Activated naive CD4-positive, alpha-beta T cell treated with anti-CD3 and anti-CD28 coated beads, Interleukin-2, amount 50 U/mL, for 16 hours (primary cell): ENCODE measurements around the gene AIG1.
A peak's percentile ranks its signal among the peaks of the same experiment; 100 is the strongest.

Experiments
- DNase-seq: peaks from one replicate; pipeline ENCODE4 v3.0.0-alpha.2; 2020

Gene AIG1

DNA sequence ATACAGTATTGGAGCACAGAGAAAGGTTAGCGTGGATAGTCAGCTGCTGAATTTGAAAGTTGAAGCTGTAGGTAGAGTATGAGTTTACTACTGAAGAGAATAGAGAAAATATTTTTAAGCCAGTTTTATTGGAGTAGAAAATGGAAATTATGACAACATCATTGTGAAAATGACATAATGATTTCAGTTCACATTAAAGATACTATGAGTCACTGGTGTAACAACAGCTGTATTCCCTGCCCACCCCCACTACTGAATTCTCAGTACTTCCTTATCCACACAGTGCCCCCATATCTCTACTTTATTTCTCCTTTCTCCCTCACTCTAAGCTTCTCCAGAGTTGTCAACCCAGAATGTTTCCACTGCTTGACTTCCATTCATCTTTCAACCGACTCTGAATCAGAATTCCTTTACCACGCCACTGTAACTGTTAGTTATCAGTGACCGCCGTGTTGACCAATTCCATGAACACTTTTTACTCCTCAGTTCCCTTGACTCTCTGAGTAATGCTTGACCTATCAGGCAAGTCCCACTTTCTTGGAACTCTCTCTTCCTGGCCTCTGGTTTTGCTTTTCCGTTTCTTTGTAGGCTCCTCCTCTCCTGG is 139.6 kb downstream of the AIG1 start:
- no peak for DNase-seq

DNA sequence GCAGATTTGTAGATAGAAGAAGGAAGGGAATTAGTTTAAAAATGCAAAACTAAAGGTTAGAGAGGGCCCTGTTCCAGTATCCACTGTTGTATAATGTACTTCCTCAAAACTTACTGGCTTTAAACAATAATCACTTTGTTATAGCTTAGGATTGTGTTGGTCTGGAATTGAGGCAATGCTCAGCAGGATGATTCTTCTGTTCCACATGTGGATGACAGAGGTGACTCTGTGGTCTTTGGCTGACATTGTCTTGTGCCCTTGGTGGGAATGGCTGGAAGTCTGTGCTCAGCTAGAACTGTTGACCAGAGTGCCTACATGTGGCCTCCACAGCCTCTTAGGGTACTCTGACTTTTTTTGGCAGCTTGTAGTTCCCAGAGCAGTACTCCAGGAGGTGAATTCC is 143.4 kb downstream of the AIG1 start:
- DNase-seq = no peak

DNA sequence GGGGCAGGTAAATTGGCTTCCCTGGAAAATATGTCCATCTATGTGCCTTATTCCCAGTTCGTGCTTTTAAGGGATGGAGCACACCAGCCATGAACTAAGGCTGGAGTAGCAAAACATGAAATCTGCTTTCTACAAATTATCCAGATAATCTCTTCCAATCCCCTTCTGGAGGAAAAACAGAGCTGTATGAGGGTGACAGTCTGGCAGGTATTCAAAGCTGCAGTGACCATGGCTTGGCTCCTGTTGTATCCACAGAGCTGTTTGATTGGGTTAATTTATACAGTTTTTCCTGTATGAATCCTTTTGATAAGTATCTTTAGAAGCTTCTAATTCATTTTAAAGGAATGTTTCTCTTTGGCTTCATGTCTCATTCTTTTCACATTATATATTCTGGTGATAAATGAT is 144.4 kb downstream of the AIG1 start:
- DNase-seq = no peak

DNA sequence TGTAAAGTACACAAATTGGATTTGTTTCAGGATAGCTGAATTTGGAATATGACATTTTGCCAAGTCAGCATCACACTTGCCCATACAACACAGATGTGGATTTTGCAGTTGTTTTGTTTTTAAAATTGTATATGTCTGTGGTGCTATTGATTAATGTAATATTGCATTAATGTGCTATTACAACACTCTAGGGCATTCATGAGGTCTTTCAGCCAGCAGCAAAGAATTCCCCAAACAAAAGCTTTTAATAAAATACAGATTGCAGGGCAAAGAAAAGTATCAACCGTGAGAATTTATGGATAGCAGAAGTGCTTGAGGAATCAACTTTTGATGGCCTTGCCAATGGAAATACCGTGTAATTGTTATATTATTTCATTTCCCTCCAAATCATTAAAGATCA is 144.9 kb downstream of the AIG1 start:
- no peak for DNase-seq

DNA sequence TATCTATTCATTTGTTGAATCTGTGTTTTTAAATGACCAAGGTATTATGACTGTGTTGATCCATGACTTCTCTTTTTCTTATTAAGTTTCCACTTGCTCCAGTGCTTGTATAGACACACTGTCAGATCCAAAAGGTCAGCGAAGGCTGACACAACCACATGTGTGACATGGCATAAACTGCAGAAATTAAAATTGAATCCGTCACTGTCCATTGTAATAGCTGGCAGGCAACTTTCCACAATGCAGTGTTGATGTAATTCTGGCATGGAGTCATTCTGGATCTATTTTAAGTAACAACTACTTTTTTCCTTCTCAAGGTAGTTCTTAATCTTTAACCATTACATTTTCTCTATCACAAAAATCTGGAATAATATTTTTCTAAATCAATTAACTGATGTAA is 145.3 kb downstream of the AIG1 start:
- DNase-seq = no peak

DNA sequence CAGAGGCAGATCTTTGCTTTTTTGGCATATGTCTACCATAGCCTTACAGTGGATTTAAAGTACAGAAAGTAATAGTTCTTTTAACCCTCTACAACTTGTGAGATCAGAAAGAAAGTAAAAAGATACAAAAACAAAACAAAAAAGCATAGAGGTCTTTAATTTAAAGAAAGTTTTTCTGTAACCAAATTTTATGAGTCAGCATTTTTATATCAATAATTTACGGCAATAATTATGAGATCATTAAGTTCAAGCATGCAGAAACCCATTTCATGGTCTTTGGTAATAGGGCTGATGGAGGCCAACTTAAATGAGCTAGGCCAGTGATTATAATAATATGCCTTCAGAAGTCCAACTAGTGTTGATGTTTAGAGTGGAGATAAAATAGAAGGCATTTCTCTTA is 145.9 kb downstream of the AIG1 start:
- no peak for DNase-seq

DNA sequence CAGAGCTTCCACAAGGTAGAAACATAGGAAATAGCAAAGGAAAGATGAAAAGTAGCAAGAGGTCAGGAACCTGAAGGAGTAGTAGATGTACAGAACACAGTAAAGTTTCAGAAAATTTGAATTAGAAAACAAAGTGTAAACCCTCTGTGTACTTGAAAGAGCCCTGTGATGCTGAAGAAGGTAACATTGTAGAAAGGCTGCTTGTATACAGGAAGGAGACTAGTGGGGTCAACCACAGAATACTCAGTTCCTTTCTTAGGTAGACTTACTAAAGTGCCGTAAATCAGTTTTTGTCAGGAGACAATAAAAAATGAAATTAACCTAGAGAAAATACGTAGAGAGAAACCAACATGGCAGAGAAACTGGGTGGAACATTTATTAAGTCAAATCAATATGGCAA is 149.7 kb downstream of the AIG1 start:
- DNase-seq = no peak

DNA sequence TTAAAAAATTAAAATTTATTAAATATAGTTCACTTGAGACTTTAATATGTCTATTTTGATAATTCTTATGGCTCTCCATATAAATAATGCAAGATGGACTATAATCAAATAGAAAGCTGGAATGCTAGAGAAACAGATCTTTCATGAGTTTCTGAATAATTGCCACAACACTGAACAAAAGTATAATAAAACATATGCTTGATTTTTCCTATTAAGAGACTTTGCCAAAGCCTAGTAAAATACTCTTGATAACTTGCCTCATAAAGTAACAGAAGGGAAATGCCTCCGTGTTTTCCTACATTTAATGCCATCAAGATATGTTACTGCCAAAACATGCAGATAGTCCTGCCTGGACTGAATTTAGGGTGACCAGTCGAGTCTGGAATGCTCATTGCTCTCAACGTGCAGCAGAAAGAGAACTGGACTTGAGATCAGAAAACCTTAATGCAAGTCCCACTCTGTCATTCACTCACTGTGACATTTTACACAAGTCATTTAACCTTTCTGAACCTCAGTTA is 153.2 kb downstream of the AIG1 start:
- no peak for DNase-seq

DNA sequence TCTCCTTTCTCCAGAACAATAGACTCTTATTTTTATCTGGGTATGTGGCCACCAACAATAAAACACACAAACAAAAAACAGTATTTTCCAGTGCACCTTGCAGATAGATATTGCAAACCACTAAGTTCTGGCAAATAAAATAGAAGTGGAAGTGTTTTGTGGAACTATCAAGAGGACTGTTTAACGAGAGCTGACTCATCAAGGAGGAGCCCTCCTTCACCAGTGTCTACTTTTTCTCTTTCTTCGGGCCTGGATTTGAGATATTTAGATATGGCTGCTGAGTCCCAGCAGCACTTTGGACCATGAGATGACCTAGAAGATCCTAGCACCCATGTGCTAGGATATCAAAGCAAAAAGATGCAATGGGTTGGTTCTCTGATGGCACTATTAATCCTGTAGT is 154.7 kb downstream of the AIG1 start:
- DNase-seq = no peak

DNA sequence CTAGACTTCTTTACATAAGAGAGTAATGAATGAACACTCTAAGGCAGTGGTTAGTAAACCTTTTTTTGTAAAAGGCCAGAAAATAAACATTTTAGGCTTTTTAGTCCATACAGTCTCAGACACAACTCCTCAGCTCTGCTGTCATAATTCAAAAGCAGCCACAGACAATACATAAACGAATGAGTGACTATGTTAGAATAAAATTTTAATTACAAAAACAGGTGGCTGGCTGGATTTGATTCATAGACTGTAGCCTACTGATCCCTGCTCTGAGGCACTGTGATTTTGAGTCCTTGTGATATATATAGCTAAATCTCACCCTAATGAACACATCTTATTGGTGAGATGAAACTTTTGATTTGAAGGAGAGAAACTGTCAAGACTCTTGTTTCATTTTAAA is 155.1 kb downstream of the AIG1 start:
- DNase-seq = no peak

DNA sequence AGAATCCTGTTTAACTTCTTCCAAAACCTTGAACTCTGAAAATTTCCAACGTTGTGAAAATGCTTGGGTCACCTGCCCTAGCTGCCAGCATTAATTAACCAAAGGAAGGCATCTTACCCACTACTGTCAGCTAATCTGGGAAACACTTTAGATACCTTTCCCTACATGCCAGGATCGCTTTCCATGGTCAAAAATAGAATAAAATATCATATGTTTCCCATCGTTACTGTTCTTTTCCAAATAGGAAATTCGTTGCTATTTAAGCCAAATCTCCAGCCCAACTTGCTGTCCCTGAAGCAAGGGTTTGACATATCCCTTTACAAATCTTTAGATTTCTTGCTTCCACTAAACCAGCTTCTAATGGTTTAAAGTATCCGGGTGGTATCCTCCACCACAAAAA is 157.5 kb downstream of the AIG1 start:
- DNase-seq = no peak

DNA sequence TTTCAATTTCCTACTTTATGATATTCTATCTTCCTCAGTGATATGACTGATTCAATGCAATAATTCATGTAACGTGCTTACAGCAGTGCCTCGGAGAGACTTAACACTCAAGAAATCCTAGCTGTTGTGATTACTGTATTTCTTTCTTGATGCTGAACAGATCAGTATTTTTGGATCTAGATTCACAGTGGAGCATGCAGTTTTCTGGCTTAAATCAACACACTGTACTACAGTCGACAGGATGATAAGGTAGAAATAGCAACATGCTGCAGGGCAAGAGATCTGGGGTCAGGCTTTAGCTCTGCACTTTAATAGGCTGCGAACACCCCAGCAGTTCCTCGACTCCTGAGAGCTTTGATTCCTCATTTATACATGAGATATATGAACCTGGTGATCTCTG is 161.0 kb downstream of the AIG1 start:
- no peak for DNase-seq

DNA sequence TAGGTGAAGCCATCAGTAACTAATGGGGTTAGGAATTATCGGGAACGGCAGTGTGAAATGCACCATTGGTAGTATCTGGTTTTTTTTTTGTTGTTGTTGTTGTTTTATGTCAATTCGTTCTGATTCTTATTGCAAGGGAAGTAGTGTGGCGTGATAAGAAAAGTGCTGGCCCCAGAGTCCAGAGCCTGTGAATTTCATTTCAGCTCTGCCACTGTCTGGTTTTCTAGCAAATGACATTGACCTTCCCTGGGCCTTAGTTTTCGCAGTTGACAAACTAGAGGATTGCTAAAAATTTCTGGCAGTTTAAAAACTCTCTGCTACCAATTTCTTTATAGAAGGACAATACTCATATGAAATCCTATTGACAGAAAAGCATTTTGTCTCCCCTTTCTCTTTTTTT is 161.6 kb downstream of the AIG1 start:
- DNase-seq = no peak

DNA sequence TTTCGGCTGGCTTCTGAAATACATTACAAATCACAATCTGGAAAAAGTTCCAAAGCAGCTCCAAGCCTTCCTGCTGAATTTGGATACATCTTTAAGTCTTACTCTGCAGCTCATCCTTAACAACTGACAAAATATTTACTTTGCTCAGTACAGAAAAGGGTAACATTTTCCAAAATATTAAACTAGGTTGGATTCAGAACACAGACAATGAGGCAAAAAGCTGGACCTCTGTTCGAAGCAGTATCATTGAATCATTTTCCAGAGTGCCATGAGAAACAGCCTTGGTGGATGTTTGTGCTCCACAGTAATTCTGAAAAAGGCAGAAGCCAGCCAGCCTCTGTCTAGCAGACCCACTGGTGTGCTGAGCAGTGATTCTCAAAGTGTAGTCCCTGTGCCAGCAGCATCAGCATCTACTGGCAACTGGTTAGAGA is 162.1 kb downstream of the AIG1 start:
- no peak for DNase-seq

DNA sequence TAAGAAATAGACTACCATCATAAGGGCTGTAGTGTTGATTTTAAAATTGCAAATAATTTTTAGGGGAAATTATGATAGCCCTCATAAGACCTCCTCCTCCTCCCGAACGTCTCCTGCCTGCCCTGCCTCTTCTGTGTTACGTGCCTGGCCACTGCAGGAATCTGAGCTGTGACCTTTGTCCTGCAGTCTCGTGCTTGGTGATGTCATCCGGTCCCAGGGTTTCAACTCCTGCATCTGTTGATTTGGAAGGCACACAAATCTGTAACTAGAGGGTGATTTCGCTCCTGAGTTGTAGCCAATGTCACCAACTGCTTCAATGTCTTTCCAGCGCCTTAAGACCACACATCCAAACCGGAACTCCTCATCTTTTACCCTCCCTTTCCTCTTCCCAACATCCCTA is 163.2 kb downstream of the AIG1 start:
- no peak for DNase-seq

DNA sequence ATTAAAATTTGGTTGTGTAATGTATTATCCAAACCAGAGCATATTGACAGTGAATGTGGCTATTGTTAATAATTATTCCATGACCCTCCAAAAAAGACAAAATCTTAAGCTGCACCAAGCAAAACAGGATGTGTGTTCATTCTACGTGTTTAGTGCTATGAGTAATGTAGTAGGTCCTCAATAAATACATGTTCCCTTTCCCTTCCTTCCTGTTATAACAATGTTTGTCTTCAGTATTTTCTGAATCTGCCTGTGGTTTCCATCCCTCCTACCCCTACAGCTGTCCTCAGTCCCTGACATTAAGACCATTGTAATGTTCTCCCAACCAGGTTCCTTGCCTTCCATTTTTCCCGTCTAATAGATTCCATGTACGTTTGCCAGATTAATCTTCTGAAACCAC is 163.8 kb downstream of the AIG1 start:
- no peak for DNase-seq

DNA sequence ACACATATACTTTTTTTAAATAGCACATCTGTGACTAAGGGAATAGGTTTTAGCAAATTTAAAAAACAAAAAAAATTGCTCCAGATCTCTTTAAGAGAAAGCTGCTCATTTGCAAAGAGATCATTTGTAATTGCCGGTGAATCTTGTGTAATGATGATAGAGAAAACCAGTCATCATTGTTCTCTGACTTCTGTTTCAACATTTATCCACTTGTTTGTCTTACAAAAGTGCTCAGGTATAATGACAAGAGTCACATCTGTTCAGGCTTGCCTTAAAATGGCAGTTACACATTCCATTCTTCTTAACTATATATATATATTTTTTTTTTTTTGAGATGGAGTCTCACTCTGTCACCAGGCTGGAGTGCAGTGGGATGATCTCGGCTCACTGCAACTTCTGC is 165.2 kb downstream of the AIG1 start:
- DNase-seq = no peak

DNA sequence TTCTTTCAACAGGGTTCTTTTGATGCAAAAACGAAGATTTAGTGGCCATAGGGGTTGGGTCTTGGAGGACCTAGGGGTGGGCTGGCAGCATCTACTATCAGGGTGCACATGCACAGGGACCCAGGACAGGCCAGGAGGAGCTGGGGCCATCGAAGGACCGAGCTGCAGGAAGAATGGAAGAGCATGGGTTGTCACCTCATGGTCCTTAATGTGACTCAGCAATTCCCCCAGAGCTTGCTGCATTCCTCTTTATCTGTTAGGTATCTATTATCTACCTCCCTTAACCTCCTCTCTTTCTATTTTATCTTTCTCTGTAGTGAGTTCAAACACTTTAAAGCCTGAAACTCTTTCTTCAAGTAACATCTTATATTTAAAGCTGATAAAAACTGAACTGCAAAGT is 167.0 kb downstream of the AIG1 start:
- DNase-seq = no peak

DNA sequence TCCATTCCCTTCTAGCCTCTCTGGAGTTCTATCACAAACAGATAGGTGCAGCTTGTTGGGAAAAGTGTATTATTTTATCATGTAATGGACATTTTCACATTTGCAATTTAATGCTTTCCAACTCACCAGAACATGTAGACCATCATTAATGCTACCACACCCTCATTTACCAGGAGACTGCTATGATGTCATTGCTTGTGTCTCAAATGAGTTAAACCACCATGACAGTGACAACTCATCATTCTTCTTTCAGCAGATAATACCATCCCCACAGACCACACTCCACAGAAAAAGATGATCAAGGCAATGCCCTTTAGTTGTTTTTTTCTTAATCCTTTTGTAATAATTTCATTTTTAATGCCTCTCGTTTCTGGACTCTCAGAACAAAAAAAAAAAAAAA is 168.7 kb downstream of the AIG1 start:
- no peak for DNase-seq

DNA sequence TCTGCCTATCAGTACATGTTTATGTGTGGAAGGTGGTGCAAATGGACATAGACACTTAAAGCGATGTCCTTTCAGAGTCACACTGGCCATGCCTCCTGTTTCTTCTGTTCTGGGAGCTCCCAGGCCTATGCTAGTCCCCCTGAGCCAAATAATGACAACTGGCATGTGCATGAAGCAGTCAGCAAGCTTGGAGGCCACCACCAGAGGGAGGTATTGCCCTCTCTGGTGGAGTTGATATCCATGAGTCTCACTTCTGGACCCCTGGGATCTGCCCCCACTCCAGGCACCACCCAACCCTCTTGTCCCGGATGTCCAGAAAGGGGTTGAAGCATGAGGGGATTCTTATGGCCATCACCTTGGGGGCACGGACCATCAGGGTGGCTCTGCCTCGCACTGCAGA is 172.2 kb downstream of the AIG1 start:
- peak; percentile 12 for DNase-seq

DNA sequence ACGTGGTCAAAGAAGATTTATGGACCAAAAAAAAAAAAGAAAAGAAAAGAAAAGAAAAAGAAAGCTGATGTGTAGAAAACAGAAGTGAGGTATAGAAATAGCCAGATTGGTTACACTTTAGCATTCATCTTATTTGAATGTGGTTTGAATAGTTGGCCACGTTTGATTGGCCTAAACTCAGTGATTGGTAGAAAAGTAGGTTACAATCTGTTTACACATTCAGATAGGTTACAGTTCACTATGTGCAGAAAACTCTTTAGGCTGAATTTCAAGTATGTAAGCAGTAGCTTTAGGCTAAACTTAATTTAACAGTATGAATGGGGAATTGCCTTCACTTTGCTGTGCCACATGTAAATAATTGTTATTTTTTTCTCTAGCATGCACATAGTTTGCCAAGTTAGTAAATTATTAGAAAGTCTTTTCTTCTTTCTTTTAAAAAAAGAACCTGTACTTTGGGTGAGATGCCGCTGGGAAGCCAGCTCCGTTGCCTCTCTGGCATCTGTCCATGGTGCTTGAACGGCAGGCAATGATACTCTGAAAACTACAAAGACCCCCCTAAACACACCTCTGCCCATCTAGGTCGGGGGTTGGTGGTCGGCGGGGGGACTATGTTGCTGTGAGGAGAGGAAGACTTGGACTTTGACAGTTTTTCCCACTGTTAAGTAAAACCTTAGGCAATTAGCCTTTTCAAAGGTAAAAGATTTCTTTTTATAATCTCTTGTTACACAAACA is 173.0 kb downstream of the AIG1 start:
- DNase-seq = no peak

DNA sequence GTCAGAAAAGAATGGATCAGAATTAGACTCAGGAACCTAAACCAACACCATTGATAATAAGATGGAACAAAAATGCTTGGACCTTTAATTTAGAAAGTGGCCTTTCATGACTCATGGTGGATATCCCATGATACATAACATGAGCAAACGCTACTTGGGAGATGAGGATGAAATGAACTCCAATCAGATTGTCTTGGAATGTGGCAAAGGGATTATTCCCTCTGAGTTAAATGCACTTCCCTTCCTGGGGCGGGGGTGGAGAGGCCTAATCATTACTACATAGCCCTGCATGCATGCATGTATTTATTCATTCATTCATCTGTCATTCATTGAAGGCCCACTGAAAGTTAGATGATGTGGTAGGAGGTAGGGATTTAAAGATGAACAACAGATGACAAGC is 174.0 kb downstream of the AIG1 start:
- DNase-seq = no peak

DNA sequence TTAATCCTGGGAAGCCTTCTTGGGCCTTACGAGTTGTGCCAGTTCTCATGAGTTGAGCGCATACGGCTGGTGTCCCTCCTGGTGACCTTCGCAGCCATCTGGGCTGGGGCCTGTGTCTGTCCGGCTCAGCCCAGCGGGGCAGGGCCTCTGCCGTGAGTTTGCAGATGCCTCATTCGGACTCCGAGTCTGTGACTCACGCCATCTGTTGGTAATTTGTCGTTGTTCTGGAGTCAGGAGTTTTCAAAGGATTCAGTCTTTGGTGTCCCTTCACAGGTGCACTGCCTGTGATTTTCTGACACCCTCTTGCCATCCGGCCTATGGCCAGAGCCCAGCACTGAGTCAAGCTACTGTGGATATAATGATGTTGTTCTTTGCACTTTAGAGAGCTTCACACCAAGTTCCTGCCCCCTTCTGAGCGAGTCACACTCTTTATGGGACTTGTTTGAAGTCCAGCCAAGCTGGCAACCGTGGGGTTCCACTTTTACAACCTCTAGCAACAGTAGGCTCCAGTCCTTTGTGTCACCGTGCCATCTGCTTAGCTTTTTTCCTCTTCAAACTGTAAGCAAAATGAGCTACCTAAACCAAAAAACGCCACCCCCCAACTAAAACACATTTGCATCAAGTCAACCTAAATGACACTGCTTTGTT is 175.6 kb downstream of the AIG1 start:
- DNase-seq = no peak

DNA sequence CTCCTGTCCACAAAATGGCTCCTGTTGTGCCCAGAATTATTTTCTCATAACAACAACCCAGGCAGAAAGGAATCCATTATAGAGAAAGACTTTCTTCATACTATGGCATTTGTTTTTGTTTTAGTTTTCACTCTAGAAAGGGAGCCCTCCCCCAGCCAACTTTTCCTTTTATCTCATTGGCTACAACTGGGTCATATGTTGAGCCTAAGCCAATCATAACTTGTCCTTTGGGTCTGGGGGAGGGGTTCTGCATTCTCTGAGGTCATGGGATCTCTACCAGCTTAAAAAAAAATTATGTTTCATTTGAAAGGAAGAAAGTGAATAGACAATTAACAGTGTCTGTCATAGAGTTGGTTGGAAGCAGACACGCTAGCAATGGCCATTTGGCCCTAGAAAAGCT is 177.6 kb downstream of the AIG1 start:
- no peak for DNase-seq
